ENCODE results near the gene ZNF319.

Gene ZNF319

DNA sequence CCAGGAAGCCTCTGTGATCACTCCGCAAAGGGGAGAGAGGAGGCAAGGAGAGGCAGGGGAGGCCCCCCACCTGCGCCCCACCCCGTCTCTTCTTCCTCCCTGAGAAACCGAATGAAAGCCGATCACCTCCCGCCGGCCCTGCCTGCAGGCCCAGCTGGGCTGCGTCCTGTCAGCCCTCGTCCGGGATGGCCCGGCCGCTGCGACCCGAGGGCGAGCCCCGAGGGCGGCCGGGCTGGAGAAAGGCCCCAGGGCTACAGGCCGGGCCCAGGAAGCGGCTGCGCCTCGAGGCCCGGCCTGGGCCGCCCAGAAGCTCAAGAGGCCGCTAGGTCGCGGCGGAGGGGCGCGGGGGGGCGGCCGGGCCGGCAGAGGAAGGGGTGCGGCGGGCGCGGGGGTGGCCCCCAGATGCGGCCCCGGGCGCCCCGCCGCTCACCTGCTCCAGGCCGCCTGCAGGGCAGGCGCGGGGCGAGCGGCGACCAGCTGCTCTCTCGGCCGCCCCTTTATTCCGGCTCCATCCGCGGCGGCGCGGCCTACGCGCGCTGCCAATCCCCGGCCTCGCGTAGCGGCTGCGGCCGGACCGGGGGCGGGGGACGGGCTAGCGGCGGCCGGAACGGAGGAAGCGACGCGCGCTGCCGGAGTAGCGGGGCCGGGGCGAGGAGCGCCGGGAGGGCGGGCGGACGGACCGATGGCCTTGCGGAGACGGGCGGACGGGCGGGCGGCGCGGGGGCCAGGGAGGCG is at the start of gene ZNF319:
ZNF319 (minus strand) TSS at position 702 of the 735 bp plus-strand sequence. CDS start 2,407 bp downstream, outside the sequence.
- no peak for DNase-seq

DNA sequence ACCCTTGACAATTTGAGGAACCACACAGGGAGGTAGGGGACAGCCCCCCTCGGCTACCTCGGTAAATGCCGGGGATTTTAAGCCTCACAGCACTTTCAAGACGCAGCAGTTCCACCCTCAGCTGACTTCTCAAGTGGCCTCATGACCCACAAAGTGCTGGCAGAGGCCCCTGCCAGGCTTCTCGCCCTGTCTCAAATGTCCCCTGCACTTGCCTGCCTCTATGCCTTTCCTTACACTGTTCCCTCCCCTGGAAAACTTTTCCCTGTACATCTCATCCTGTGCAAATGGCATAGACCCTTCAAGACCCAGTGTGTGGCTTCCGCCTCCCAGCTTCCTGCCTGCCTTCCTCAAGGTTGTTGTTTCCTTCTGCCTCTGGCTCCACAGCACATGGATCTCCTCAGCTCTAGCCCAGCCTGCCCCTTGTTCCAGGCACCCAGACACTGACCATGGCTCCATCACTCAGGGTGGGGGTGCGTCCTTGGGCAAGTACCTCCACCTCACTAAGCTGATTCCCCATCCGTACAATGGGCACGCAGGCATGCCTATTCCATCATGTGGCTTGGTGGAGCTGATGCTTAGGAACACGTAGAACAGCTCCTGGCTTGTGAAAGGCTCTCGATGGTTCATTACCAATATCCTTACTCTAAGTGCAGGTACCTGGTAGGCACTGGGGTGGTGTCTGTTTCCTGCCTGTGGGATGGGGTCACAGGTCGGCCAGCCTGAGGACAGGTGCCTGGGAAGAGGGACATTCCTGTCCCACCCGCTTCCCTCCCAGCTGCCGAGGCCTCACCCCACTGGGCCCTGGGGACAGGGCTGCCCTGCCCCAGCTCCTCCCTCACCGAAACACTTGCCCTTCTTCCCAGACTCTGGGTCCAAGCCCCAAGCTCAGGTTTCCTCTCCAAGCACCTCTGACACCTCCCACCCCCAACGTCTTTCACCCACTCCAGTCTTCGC is 49.0 kb upstream of the ZNF319 start:
- DNase-seq, result no peak

GRCh38 chr16:58048494-58049231 is 48.2 kb upstream of the ZNF319 start:
- no peak for DNase-seq

- DNase-seq, result no peak
These were observed 47.3 kb upstream of the ZNF319 start for GRCh38 chr16:58047557-58048348.

- no peak for DNase-seq
These were observed 46.5 kb upstream of the ZNF319 start for GRCh38 chr16:58046936-58047335.

DNA sequence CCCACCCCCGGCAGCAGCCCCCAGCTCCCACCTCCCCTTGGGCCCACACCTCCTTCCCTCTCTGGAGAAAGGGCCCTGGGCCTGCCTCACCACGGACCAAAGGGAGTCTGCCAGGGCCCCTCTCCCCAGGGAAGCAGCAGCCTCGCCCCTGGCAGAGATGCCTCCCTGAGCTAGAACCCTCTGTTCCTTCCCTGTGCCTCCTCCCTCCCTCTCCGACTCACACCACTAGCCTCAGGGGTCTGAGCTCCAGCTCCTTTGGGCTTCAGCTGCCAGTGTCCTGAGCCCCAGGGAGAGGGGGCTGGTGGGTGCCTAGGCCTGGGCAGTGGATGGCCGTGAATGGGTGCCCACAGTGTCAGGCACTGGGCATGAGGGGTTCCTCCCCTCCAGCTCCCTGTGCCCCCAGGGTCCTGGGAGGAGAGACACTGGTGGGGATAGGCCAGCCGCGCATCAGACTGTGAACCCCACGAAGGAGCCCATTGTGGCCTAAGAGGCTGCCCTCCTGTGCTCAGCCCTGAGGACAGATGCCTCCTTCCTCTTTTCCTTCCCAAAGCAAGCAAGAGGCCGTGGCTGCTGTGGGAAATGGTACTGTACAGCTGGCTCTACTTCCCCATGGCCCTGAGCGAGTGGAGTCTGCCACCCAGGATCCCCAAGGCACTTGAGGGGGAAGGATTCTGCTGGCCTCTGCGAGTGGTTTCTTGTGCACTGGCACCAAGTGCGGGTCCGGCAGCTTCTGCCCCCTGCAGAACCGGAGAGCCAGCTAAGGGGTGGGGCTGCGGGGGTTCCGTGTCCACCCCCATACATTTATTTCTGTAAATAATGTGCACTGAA is 45.8 kb upstream of the ZNF319 start:
- no peak for DNase-seq

- DNase-seq, result no peak
These were observed 44.6 kb upstream of the ZNF319 start for GRCh38 chr16:58045096-58045495.

GRCh38 chr16:58044266-58045019 is 44.0 kb upstream of the ZNF319 start:
- DNase-seq, result no peak

DNA sequence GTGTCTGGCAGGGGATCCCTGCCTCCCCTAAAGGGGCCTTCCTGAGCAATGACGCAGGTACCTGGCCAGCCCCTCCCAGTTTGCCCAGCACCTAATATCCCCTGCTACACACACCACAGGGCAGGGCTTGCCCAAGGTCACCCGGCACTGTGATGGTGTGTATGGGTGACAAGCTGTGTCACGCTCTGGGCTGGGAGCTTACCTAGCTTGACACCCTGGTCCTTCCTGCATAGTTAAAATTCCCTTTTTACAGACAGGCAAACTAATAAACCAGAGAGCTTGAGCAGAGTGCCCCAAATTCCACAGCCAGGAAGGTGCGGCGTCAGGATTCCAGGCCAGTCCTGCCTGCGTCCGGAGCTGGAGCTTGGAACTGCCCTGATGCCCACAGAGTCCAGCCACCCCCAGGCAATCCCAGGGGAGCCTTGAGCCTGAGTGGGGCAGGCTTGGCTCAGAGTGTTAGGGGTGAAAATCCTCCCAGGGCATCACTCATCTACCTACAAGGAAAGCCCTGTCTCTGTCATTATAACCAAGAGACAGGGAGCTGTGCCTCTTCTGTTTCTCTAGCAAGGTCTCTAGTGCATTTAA is 43.2 kb upstream of the ZNF319 start:
- DNase-seq, result no peak

- DNase-seq, result no peak
These were observed 42.5 kb upstream of the ZNF319 start for GRCh38 chr16:58042886-58043515.

DNA sequence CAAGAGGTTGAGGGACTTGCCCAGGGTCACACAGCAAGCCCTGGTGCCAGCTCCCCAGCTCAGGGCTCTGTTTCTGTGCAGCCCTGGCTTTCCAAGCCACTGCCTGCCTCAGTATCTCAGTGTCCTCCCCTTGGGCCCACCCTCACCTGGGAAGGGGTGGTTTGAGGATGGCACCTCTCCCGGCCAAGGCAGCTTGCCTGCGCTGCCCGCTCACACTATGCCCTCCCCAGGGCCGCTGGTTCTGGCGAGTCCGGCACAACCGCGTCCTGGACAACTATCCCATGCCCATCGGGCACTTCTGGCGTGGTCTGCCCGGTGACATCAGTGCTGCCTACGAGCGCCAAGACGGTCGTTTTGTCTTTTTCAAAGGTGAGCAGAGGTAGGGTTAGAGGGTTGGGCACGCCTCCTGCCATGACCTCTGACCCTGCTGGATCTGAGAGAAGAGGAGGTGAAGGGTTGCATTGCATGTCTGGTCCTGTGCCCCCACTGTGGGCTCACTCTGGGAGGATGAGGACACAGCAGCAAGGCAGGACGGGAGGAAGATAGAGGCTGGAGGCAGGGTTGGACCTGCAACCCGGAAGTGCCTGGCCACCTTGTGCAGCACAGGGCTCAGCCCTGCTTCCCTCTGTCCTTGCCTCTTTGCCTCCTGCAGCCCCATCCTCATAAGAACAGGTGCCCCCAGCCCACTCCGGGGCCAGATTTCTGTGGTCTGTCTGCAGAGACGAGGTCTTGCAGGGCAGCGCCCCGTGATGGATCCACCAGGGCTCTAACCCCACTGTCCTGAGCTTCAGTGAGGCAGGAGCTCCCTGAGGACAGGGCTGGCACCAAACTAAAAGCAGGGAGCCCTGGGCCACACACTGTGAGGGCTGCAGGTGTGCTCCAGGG is 41.8 kb upstream of the ZNF319 start:
- no peak for DNase-seq

DNA sequence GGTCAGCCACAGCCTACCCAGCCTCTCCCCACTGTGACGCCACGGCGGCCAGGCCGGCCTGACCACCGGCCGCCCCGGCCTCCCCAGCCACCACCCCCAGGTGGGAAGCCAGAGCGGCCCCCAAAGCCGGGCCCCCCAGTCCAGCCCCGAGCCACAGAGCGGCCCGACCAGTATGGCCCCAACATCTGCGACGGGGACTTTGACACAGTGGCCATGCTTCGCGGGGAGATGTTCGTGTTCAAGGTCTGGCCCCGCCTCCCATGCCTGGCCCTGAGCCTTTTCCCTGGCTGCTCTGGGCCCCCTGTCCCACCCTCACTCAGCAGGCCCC is 41.1 kb upstream of the ZNF319 start:
- no peak for DNase-seq

- DNase-seq, result no peak
These were observed 40.6 kb upstream of the ZNF319 start for GRCh38 chr16:58040945-58041627.

GRCh38 chr16:58040496-58040846 is 40.0 kb upstream of the ZNF319 start:
- DNase-seq, result no peak

DNA sequence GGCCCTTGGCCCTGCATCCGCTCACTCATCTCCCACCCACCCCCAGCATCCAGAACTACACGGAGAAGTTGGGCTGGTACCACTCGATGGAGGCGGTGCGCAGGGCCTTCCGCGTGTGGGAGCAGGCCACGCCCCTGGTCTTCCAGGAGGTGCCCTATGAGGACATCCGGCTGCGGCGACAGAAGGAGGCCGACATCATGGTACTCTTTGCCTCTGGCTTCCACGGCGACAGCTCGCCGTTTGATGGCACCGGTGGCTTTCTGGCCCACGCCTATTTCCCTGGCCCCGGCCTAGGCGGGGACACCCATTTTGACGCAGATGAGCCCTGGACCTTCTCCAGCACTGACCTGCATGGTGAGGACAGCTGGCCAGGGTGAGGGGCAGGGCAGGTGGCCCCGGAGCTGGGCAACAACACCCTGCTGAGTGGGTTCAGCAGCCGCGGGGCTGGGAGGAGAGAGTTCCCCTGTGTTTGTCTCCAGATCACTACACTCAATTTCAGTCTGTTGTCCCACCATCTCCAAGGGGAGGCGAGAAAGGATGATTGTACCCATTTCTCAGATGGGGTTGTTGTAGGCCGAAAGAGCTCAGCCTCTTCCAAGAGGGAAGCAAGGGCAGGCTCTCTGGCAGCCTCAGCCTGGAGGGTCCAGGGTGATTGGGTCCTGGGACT is 39.5 kb upstream of the ZNF319 start:
- DNase-seq, result no peak

GRCh38 chr16:58038219-58038641 is 37.8 kb upstream of the ZNF319 start:
- no peak for DNase-seq

DNA sequence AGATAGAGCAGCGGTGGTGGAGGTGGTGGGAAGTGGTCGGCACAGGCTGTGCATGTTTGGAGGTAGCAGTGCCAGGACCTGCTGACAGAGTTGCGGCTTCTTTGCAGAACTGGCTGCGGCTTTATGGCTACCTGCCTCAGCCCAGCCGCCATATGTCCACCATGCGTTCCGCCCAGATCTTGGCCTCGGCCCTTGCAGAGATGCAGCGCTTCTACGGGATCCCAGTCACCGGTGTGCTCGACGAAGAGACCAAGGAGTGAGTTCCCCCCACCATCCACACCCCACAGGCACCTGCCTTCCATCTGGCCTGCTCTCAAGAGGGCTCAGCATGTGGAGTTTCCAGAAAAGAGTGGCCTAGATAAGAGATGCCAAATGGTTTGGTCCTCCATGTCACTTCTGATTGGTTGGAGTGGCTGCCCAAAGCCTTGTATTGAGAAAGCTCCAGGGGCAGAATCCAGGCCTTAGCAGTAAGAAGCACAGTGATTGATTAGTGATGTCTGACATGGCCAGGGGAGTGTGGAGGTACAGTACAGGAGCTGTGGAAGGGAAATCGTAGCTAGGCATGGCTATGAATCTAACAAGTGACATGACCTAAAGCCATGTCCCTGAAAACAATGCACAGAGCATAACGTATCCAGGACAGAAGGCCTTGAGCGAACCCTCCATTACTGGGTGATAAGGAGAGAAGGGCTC is 37.0 kb upstream of the ZNF319 start:
- DNase-seq, result no peak

Data from bone marrow (tissue), 2 donors.